Measurements from ENCODE around the gene DHRS3.

- TF ChIP-seq CCAR2 (optimal IDR thresholded peaks at IDR 0.05; ENCODE audit: low read depth, low read length): no peak
- TF ChIP-seq SP1 (IDR thresholded peaks at IDR 0.05): no peak
- no peak for TF ChIP-seq SP1 (CRISPR knock-in tag; IDR thresholded peaks at IDR 0.05)
- TF ChIP-seq KLF15 (CRISPR knock-in tag; IDR thresholded peaks at IDR 0.05; ENCODE audit: borderline replicate concordance): no peak
- no peak for TF ChIP-seq ZNF451 (CRISPR knock-in tag; IDR thresholded peaks at IDR 0.05)
These were observed 16.7 kb upstream of the DHRS3 start for GRCh38 chr1:12634696-12635202.
